Upper lobe of right lung (tissue), 1 donor: Measurements from ENCODE around the gene SWAP70. TPM values are rescaled to one million over a fixed set of nuclear protein-coding genes. Genes with fewer than 3 reads are reported as not detected.

Experiments
- ATAC-seq: fragments of 200-7000 bp; cut with Tn5 transposase; one replicate; pipeline ENCODE4 v1.9.1; 2020; ENCODE audit warnings: mild to moderate bottlenecking, moderate library complexity
- DNase-seq: peaks from one replicate; pipeline ENCODE4 v3.0.0-alpha.2; 2020
- H3K27ac ChIP-seq: fragments of 200-600 bp; one replicate; pipeline ENCODE4 v1.8.0; 2022
- H3K27me3 ChIP-seq: fragments of 200-600 bp; one replicate; pipeline ENCODE4 v1.8.0; 2022; ENCODE audit warnings: mild to moderate bottlenecking
- H3K36me3 ChIP-seq: fragments of 200-600 bp; one replicate; pipeline ENCODE4 v1.8.0; 2022
- H3K4me1 ChIP-seq: fragments of 200-600 bp; one replicate; pipeline ENCODE4 v1.8.0; 2022
- H3K4me3 ChIP-seq: fragments of 200-600 bp; one replicate; pipeline ENCODE4 v1.8.0; 2022; ENCODE audit warnings: mild to moderate bottlenecking
- H3K9me3 ChIP-seq: fragments of 200-600 bp; one replicate; pipeline ENCODE4 v1.8.0; 2022
- CTCF ChIP-seq: fragments of 200-600 bp; IDR thresholded peaks from one replicate; pipeline ENCODE4 v1.8.0; 2022; ENCODE audit warnings: antibody characterized with exemption
- intact Hi-C: fragments of 100-400 bp; cut with DNase I; formaldehyde crosslinking; loops from one replicate; pipeline ENCODE4 v1.11.0; 2022
- total RNA-seq: library from RNA; stranded (reverse); fragmentation: NEBNext Ultra II Directional; extraction: Animal tissue kit (Norgen Biotek cat#: 25700); gene quantifications from one replicate; pipeline ENCODE4 v1.2.1, GENCODE V29; 2021
- donor health status: DM: no; HTN: yes; CAD: no; lungs with severe emphysema.

SWAP70 gene
- total RNA-seq, 1 donor from 2014 or later, result 61.5 TPM

- no peak overlapping the region for H3K4me3 ChIP-seq
- intact Hi-C loops, result no loop called here
- H3K36me3 ChIP-seq, result peaks cover 30% of the 10 kb centered on the region
- H3K27me3 ChIP-seq, result no peaks in the 10 kb centered on the region
- H3K4me1 ChIP-seq, result peaks cover 5% of the 10 kb centered on the region
- no peak for TF ChIP-seq CTCF
- no peaks in the 10 kb centered on the region for H3K9me3 ChIP-seq
- ATAC-seq (peak; percentile 58), DNase-seq (no peak)
- no peak overlapping the region for H3K27ac ChIP-seq
Observed at GRCh38 chr11:9726321-9727022, 62.6 kb downstream of the SWAP70 start.

GRCh38 chr11:9728058-9728457, 64.2 kb downstream of the SWAP70 start:
- no peak for TF ChIP-seq CTCF
- H3K4me1 ChIP-seq, result peaks cover 5% of the 10 kb centered on the region
- H3K27ac ChIP-seq, result no peak overlapping the region
- H3K9me3 ChIP-seq, result no peaks in the 10 kb centered on the region
- DNase-seq (no peak), ATAC-seq (no peak)
- H3K36me3 ChIP-seq, result peaks cover 38% of the 10 kb centered on the region
- no peaks in the 10 kb centered on the region for H3K27me3 ChIP-seq
- no peak overlapping the region for H3K4me3 ChIP-seq
- intact Hi-C loops, result no loop called here

- no peak for TF ChIP-seq CTCF
- no peak overlapping the region for H3K4me3 ChIP-seq
- no peaks in the 10 kb centered on the region for H3K9me3 ChIP-seq
- ATAC-seq, result no peak
- peaks cover 5% of the 10 kb centered on the region for H3K4me1 ChIP-seq
- H3K27me3 ChIP-seq, result no peaks in the 10 kb centered on the region
- DNase-seq, result no peak
- no peak overlapping the region for H3K27ac ChIP-seq
- H3K36me3 ChIP-seq, result peaks cover 63% of the 10 kb centered on the region
- intact Hi-C loops, result no loop called here
Observed at GRCh38 chr11:9731256-9731655, 67.4 kb downstream of the SWAP70 start.

- intact Hi-C loops, result no loop called here
- Histone ChIP-seq H3K9me3 (no peaks in the 10 kb centered on the region), H3K27me3 (no peaks in the 10 kb centered on the region), H3K4me1 (peaks cover under 1% of the 10 kb centered on the region), H3K36me3 (peaks cover 67% of the 10 kb centered on the region), H3K4me3 (no peak overlapping the region), H3K27ac (no peak overlapping the region)
- DNase-seq (no peak), ATAC-seq (no peak)
- no peak for TF ChIP-seq CTCF
Observed at GRCh38 chr11:9732453-9732852, 68.6 kb downstream of the SWAP70 start.

GRCh38 chr11:9733212-9733611, 69.3 kb downstream of the SWAP70 start:
- no peak for TF ChIP-seq CTCF
- no peak overlapping the region for H3K27ac ChIP-seq
- ATAC-seq, result no peak
- H3K9me3 ChIP-seq, result no peaks in the 10 kb centered on the region
- DNase-seq, result no peak
- peaks cover 8% of the 10 kb centered on the region for H3K4me1 ChIP-seq
- H3K4me3 ChIP-seq, result no peak overlapping the region
- intact Hi-C loops, result no loop called here
- no peaks in the 10 kb centered on the region for H3K27me3 ChIP-seq
- peaks cover 68% of the 10 kb centered on the region for H3K36me3 ChIP-seq

- H3K27ac ChIP-seq, result no peak overlapping the region
- no peak for TF ChIP-seq CTCF
- DNase-seq (no peak), ATAC-seq (no peak)
- H3K36me3 ChIP-seq, result peaks cover 70% of the 10 kb centered on the region
- H3K4me3 ChIP-seq, result no peak overlapping the region
- intact Hi-C loops, result no loop called here
- H3K9me3 ChIP-seq, result no peaks in the 10 kb centered on the region
- peaks cover 22% of the 10 kb centered on the region for H3K4me1 ChIP-seq
- no peaks in the 10 kb centered on the region for H3K27me3 ChIP-seq
Observed at GRCh38 chr11:9735236-9735635, 71.4 kb downstream of the SWAP70 start.
